Measurements from ENCODE around the gene LMBRD2. TPM values are rescaled to one million over a fixed set of nuclear protein-coding genes. Genes with fewer than 3 reads are reported as not detected.

The LMBRD2 gene
- total and polyA plus RNA-seq, 2 of the 8 experiments (the other 6 are each of a cell fraction or from before 2014, with no cell fraction given), result 1.1 to 4.1 TPM

GRCh38 chr5:36181774-36182173, 30.1 kb upstream of the LMBRD2 start (continued):
- TF ChIP-seq SRF (IDR thresholded peaks at IDR 0.05; ENCODE audit: low read depth, low read length) (no peak), FOSL1 (IDR thresholded peaks at IDR 0.05; ENCODE audit: insufficient read depth, low read depth, low read length) (no peak)

All from H1 (cell line).